Psoas muscle (tissue), 8 donors: ENCODE measurements around the gene PHRF1. TPM values are rescaled to one million over a fixed set of nuclear protein-coding genes. Genes with fewer than 3 reads are reported as not detected.
A peak's percentile ranks its signal among the peaks of the same experiment; 100 is the strongest.

Experiments used
- ATAC-seq, 4 donors: fragments of 200-7000 bp; cut with Tn5 transposase; one replicate each; pipeline ENCODE4 v1.9.1; 2020; ENCODE audit warnings: moderate library complexity in 3 of 4, mild to moderate bottlenecking in 2 of 4
- DNase-seq, 2 donors: peaks; one replicate each; pipeline ENCODE4 v3.0.0-alpha.2; 2020
- H3K27ac ChIP-seq: fragments of 200-600 bp; one replicate; pipeline ENCODE4 v1.8.0; 2022
- H3K27me3 ChIP-seq, 3 donors: fragments of 200-600 bp in 1 of 3; one replicate each; pipeline versions ENCODE4 v1.6.1 to v1.8.0; 2013 to 2022; ENCODE audit warnings: low read length in 2 of 3, mild to moderate bottlenecking in 2 of 3, moderate library complexity in 1 of 3; ENCODE audit not compliant: insufficient read depth in 3 of 3
- H3K36me3 ChIP-seq, 2 donors: fragments of 200-600 bp in 1 of 2; one replicate each; pipeline versions ENCODE4 v1.6.1 to v1.8.0; 2013 to 2022; ENCODE audit warnings: low read depth in 1 of 2, mild to moderate bottlenecking in 1 of 2, moderate library complexity in 1 of 2; ENCODE audit not compliant: insufficient read depth in 1 of 2
- H3K4me1 ChIP-seq: fragments of 200-600 bp; one replicate; pipeline ENCODE4 v1.8.0; 2022
- H3K4me3 ChIP-seq: fragments of 200-600 bp; one replicate; pipeline ENCODE4 v1.8.0; 2022; ENCODE audit warnings: mild to moderate bottlenecking
- H3K9me3 ChIP-seq: fragments of 200-600 bp; one replicate; pipeline ENCODE4 v1.8.0; 2022
- CTCF ChIP-seq: fragments of 200-600 bp; IDR thresholded peaks from one replicate; pipeline ENCODE4 v1.8.0; 2022; ENCODE audit warnings: antibody characterized with exemption
- WGBS, 3 donors: extraction: QIAGEN DNeasy Blood & Tissue Kit; methylation state at CpG; one replicate each; pipeline versions ENCODE4 v1.1.6 to v1.1.7; 2013; 5-methylcytosine and 5-hydroxymethylcytosine counted together
- intact Hi-C, 2 donors: fragments of 100-400 bp; cut with DNase I; formaldehyde crosslinking; loops; one replicate each; pipeline versions ENCODE4 v1.11.0 to v1.14.2; 2022
- polyA plus RNA-seq, 3 donors: library from polyadenylated mRNA; stranded (reverse); fragments of 200-250 nt; gene quantifications; one replicate each; pipeline ENCODE4 v1.2.3, GENCODE V29; 2013
- total RNA-seq, 4 donors: library from RNA; stranded (reverse); fragmentation: NEBNext Ultra II Directional in 2 of 4; extraction: Animal tissue kit (Norgen Biotek cat#: 25700) in 2 of 4; gene quantifications; one replicate each; pipeline versions ENCODE4 v1.2.1 to v1.2.4, GENCODE V29; 2021 to 2023
- donor health status: healthy with polysubstance abuse.
- donor health status: DM: no; HTN: no; CAD: no; lungs with moderate emphysema.
- donor health status: Bipolar disorder and iron deficiency.
- donor health status: healthy.
- donor health status: DM: yes; HTN: yes; CAD: no.
- donor health status: DM: no; HTN: no; CAD: no.
- donor health status: DM: no; HTN: no; CAD: no.
- donor health status: DM: yes; HTN: yes; CAD: no.

The PHRF1 gene
- total and polyA plus RNA-seq, 7 donors: 11.7 to 31.2 (median 19.8) TPM

- H3K4me3 ChIP-seq: peak within 1 kb of the TSS; percentile 82
- intact Hi-C loops: no loop called here
- H3K27me3 ChIP-seq: peaks cover 0 to 25% (median 19%) of the 10 kb centered on the region in 3 donors
- peak within 1 kb of the TSS; percentile 30 for H3K27ac ChIP-seq
- ATAC-seq (peak; percentile 95 to 98 (median 95)), DNase-seq (peak; percentile 91 to 94)
- WGBS, 3 donors: 2% methylated on average over 24 to 90 of the region's 95 CpGs
- no peak for TF ChIP-seq CTCF
- H3K4me1 ChIP-seq: peaks cover 10% of the 10 kb centered on the region
- H3K36me3 ChIP-seq: no peaks in the 10 kb centered on the region
- H3K9me3 ChIP-seq: no peaks in the 10 kb centered on the region
Measured at GRCh38 chr11:560305-561147, 15.7 kb upstream of the PHRF1 start, which contains the start of the genes LMNTD2 and RASSF7. Gene LMNTD2, minus strand, starts transcription at chr11:560738. Its CDS starts 22 bp downstream, at chr11:560716. Gene RASSF7, plus strand, starts transcription at chr11:560970. Its CDS starts 799 bp downstream, at chr11:561769.

- ATAC-seq (no peak), DNase-seq (no peak)
- Histone ChIP-seq H3K27me3 (peaks cover 0 to 16% (median 12%) of the 10 kb centered on the region in 3 donors), H3K36me3 (no peaks in the 10 kb centered on the region), H3K4me1 (peaks cover 10% of the 10 kb centered on the region), H3K9me3 (no peaks in the 10 kb centered on the region), H3K4me3 (peak overlapping the region; percentile 82), H3K27ac (no peak overlapping the region)
- intact Hi-C loops: no loop called here
- 9 to 17% (median 16%) methylated on average over 34 to 67 of the region's 67 CpGs for WGBS, 3 donors
- no peak for TF ChIP-seq CTCF
Measured at GRCh38 chr11:561148-562003, 14.9 kb upstream of the PHRF1 start.

GRCh38 chr11:562046-562645, 14.1 kb upstream of the PHRF1 start:
- WGBS, 3 donors: 91 to 92% (median 91%) methylated on average over 29 of the region's 29 CpGs
- Histone ChIP-seq H3K27ac (no peak overlapping the region), H3K4me1 (peaks cover 10% of the 10 kb centered on the region), H3K9me3 (no peaks in the 10 kb centered on the region), H3K36me3 (no peaks in the 10 kb centered on the region), H3K27me3 (peaks cover 0 to 9% (median 5%) of the 10 kb centered on the region in 3 donors), H3K4me3 (no peak overlapping the region)
- intact Hi-C loops: no loop called here
- no peak for TF ChIP-seq CTCF
- DNase-seq (no peak), ATAC-seq (no peak)

- ATAC-seq (no peak), DNase-seq (no peak)
- 87 to 91% (median 89%) methylated on average over 13 to 18 of the region's 18 CpGs for WGBS, 3 donors
- no peak for TF ChIP-seq CTCF
- Histone ChIP-seq H3K36me3 (no peaks in the 10 kb centered on the region), H3K4me3 (no peak overlapping the region), H3K27ac (no peak overlapping the region), H3K27me3 (no peaks in the 10 kb centered on the region), H3K4me1 (peaks cover 10% of the 10 kb centered on the region), H3K9me3 (no peaks in the 10 kb centered on the region)
- intact Hi-C loops: no loop called here
Measured at GRCh38 chr11:563066-563811, 13.0 kb upstream of the PHRF1 start.
